Endothelial cell of umbilical vein (primary cell): ENCODE data around the gene CENPQ. TPM values are rescaled to one million over a fixed set of nuclear protein-coding genes. Genes with fewer than 3 reads are reported as not detected.

Experiments used
- BruUV-seq: library from RNA; stranded (reverse); fragments of 400-500 nt; replicated peaks from 2 replicates; lab custom pipeline; 2021; lab: Mats Ljungman, UMichigan
- CTCF ChIA-PET: fragments of 300-600, 350-600 bp; sonication (Branson Sonifier 250); formaldehyde crosslinking; loops from one replicate; lab custom pipeline; 2021; ENCODE audit warnings: antibody characterized with exemption, inconsistent platforms; lab: Charles Lee
- POLR2A ChIA-PET: fragments of 300-600, 350-600 bp; sonication (Branson Sonifier 250); formaldehyde crosslinking; loops from one replicate; lab custom pipeline; 2021; ENCODE audit warnings: antibody characterized with exemption, inconsistent platforms; lab: Charles Lee
- DNase-seq: peaks from one replicate; pipeline ENCODE4 v3.0.0-alpha.2; 2011; ENCODE audit warnings: low read depth, low spot score
- FAIRE-seq: peaks from 2 replicates; lab custom pipeline; 2011; peaks lifted over from hg19 to GRCh38; lab: Jason Lieb, UNC
- H2AFZ ChIP-seq: 2 replicates; pipeline ENCODE4 v1.6.0; 2012; ENCODE audit warnings: low read depth, low read length, control low read depth, inconsistent platforms
- H3K27ac ChIP-seq: 2 replicates; pipeline ENCODE4 v1.5.1; 2011; ENCODE audit warnings: low read depth, mild to moderate bottlenecking, control low read depth, low read length, moderate library complexity; ENCODE audit not compliant: insufficient read depth
- H3K27me3 ChIP-seq, 2 experiments: 2 replicates each; pipeline versions ENCODE4 v1.6.0 to v1.6.1; 2011; ENCODE audit warnings: low read length in 2 of 2, mixed read lengths in 1 of 2; ENCODE audit not compliant: control insufficient read depth in 2 of 2, insufficient read depth in 2 of 2
- H3K36me3 ChIP-seq, 2 experiments: 2 replicates in 1 of 2; 3 replicates in 1 of 2; pipeline ENCODE4 v1.5.1; 2011; ENCODE audit warnings: low read length in 2 of 2, mild to moderate bottlenecking in 1 of 2, moderate library complexity in 1 of 2; ENCODE audit not compliant: control insufficient read depth in 2 of 2, insufficient read depth in 2 of 2; ENCODE audit errors: extremely low read depth in 1 of 2
- H3K4me1 ChIP-seq: 3 replicates; pipeline ENCODE4 v1.5.1; 2011; ENCODE audit warnings: mild to moderate bottlenecking, low read length; ENCODE audit not compliant: control insufficient read depth, insufficient read depth; ENCODE audit errors: extremely low read depth
- H3K4me2 ChIP-seq: 2 replicates; pipeline ENCODE4 v1.6.1; 2011; ENCODE audit warnings: low read length, control low read depth, mixed read lengths; ENCODE audit not compliant: insufficient read depth
- H3K4me3 ChIP-seq, 3 experiments: fragments of 200-600 bp in 1 of 3; sonication (generic), shearing (Covaris generic) in 1 of 3; replicated peaks in 1 of 3; 2 replicates each; pipeline ENCODE4 v1.5.1; 2011 to 2016; ENCODE audit warnings: control low read depth in 3 of 3, low read length in 3 of 3, mild to moderate bottlenecking in 2 of 3, inconsistent platforms in 1 of 3, low read depth in 1 of 3, moderate library complexity in 1 of 3; ENCODE audit not compliant: insufficient read depth in 1 of 3
- H3K79me2 ChIP-seq: 2 replicates; pipeline ENCODE4 v1.6.0; 2012; ENCODE audit warnings: low read length, inconsistent platforms; ENCODE audit not compliant: control insufficient read depth, insufficient read depth
- H3K9ac ChIP-seq: replicated peaks from 2 replicates; pipeline ENCODE3; 2011; ENCODE audit warnings: low read length, control low read depth; ENCODE audit not compliant: insufficient read depth; ENCODE audit errors: extremely low read depth
- H3K9me1 ChIP-seq: replicated peaks from 3 replicates; pipeline ENCODE4 v1.6.0; 2011; ENCODE audit warnings: mild to moderate bottlenecking, low read length; ENCODE audit not compliant: control insufficient read depth, insufficient read depth; ENCODE audit errors: extremely low read depth
- H3K9me3 ChIP-seq: replicated peaks from 2 replicates; pipeline ENCODE4 v1.5.1; 2012; ENCODE audit warnings: low read length, inconsistent platforms; ENCODE audit not compliant: control insufficient read depth, insufficient read depth
- H4K20me1 ChIP-seq: replicated peaks from 2 replicates; pipeline ENCODE3; 2011; ENCODE audit warnings: mild to moderate bottlenecking, low read length; ENCODE audit not compliant: control insufficient read depth, insufficient read depth; ENCODE audit errors: extremely low read depth
- CTCF ChIP-seq, 2 donors: IDR thresholded peaks; 1 replicate in 1 of 2; 2 replicates in 1 of 2; pipeline ENCODE4 v1.5.1; 2011; ENCODE audit warnings: low read length in 2 of 2, mild to moderate bottlenecking in 2 of 2, moderate library complexity in 2 of 2, control low read depth in 1 of 2, inconsistent platforms in 1 of 2, low read depth in 1 of 2; ENCODE audit not compliant: insufficient read depth in 1 of 2; ENCODE audit errors: extremely low read depth in 1 of 2
- EZH2 ChIP-seq: IDR thresholded peaks from 2 replicates; pipeline ENCODE4 v1.6.1; 2012; ENCODE audit warnings: borderline replicate concordance, low read depth, mild to moderate bottlenecking, moderate library complexity, low read length, inconsistent platforms; ENCODE audit not compliant: severe bottlenecking
- FOS ChIP-seq: IDR thresholded peaks from 2 replicates; pipeline ENCODE4 v1.6.1; 2011; ENCODE audit warnings: mild to moderate bottlenecking, low read length, moderate library complexity, borderline replicate concordance; ENCODE audit not compliant: insufficient read depth
- GATA2 ChIP-seq: IDR thresholded peaks from 2 replicates; pipeline ENCODE4 v1.7.0; 2011; ENCODE audit warnings: low read depth, mild to moderate bottlenecking, moderate library complexity, mixed read lengths, low read length; ENCODE audit not compliant: insufficient read length, insufficient read depth
- JUN ChIP-seq: IDR thresholded peaks from 2 replicates; pipeline ENCODE4 v1.6.1; 2011; ENCODE audit warnings: borderline replicate concordance, low read depth; ENCODE audit not compliant: insufficient read length, insufficient read depth
- MAX ChIP-seq: IDR thresholded peaks from 2 replicates; pipeline ENCODE4 v1.6.1; 2011; ENCODE audit not compliant: insufficient read depth, insufficient read length
- MYC ChIP-seq: IDR thresholded peaks from one replicate; pipeline ENCODE4 v1.6.1; 2011; ENCODE audit warnings: mild to moderate bottlenecking, low read depth, low read length
- POLR2A ChIP-seq: IDR thresholded peaks from 2 replicates; pipeline ENCODE4 v1.6.1; 2012; ENCODE audit warnings: low read depth, mild to moderate bottlenecking, control low read depth, low read length
- POLR2AphosphoS5 ChIP-seq: IDR thresholded peaks from 2 replicates; pipeline ENCODE4 v1.6.1; 2012; ENCODE audit warnings: low read depth, mild to moderate bottlenecking, control low read depth, low read length, moderate library complexity; ENCODE audit not compliant: insufficient read depth
- dilution Hi-C: fragments of 300-500 bp; cut with MboI; formaldehyde crosslinking; loops from one replicate; pipeline ENCODE4 v1.15.0; 2019; ENCODE audit warnings: low sequenced_read_pairs; ENCODE audit not compliant: extremely low pct_ligation_motif_present
- intact Hi-C: fragments of 100-400 bp; cut with micrococcal nuclease; formaldehyde crosslinking; loops from one replicate; pipeline ENCODE4 v1.10.0; 2022
- polyA plus RNA-seq, 4 experiments: library from polyadenylated mRNA; depleted of rRNA in 3 of 4; stranded (reverse) in 3 of 4; unstranded in 1 of 4; fragments of >200 nt; gene quantifications; 2 replicates each; pipeline versions ENCODE4 v1.2.1 to v1.2.3, GENCODE V29; 2011 to 2012; ENCODE audit warnings: missing spikeins in 1 of 4
- total RNA-seq: library from RNA; stranded (reverse); gene quantifications from 2 replicates; pipeline ENCODE4 v1.2.3, GENCODE V29; 2021

Gene CENPQ
- total and polyA plus RNA-seq, 2 donors (not counting 3 experiments of a cell fraction or from before 2014, with no cell fraction given), result 3.3 to 8.0 TPM

GRCh38 chr6:49506569-49507111 is 43.5 kb downstream of the CENPQ start:
- no peaks in the 10 kb centered on the region for H3K36me3 ChIP-seq
- FAIRE-seq, result no peak
- no peaks in the 10 kb centered on the region for H3K4me1 ChIP-seq
- H3K4me3 ChIP-seq, result no peak overlapping the region
- H3K4me2 ChIP-seq, result no peak overlapping the region
- no peaks in the 10 kb centered on the region for H4K20me1 ChIP-seq
- no peak for TF ChIP-seq MYC
- TF ChIP-seq FOS, result no peak
- no peak for TF ChIP-seq JUN
- TF ChIP-seq GATA2, result no peak
- TF ChIP-seq EZH2, result no peak
- TF ChIP-seq POLR2A, result no peak
- TF ChIP-seq CTCF (IDR thresholded peaks at IDR 0.05; ENCODE audit: extremely low read depth in 1 of 2, insufficient read depth in 1 of 2, low read depth in 1 of 2, low read length in 2 of 2), result no peak
- no peak for TF ChIP-seq POLR2AphosphoS5
- no peak for TF ChIP-seq MAX
- no peak overlapping the region for H3K9ac ChIP-seq
- no peak overlapping the region for H3K27ac ChIP-seq
- H3K9me1 ChIP-seq, result no peaks in the 10 kb centered on the region
- no peak overlapping the region for H2AFZ ChIP-seq
- H3K9me3 ChIP-seq, result no peaks in the 10 kb centered on the region
- BruUV-seq, result no TSS peak
- H3K27me3 ChIP-seq, result no peaks in the 10 kb centered on the region
- POLR2A ChIA-PET, result no interaction called here
- dilution Hi-C loops, result no loop called here
- intact Hi-C loops, result no loop called here
- DNase-seq, result no peak
- CTCF ChIA-PET, result no interaction called here
- H3K79me2 ChIP-seq, result no peaks in the 10 kb centered on the region
